ENCODE measurements around the gene HDAC1. TPM values are rescaled to one million over a fixed set of nuclear protein-coding genes. Genes with fewer than 3 reads are reported as not detected.

The HDAC1 gene
- total RNA-seq, 4 donors from 2014 or later, result 40.4 to 51.6 (median 47.1) TPM

DNA sequence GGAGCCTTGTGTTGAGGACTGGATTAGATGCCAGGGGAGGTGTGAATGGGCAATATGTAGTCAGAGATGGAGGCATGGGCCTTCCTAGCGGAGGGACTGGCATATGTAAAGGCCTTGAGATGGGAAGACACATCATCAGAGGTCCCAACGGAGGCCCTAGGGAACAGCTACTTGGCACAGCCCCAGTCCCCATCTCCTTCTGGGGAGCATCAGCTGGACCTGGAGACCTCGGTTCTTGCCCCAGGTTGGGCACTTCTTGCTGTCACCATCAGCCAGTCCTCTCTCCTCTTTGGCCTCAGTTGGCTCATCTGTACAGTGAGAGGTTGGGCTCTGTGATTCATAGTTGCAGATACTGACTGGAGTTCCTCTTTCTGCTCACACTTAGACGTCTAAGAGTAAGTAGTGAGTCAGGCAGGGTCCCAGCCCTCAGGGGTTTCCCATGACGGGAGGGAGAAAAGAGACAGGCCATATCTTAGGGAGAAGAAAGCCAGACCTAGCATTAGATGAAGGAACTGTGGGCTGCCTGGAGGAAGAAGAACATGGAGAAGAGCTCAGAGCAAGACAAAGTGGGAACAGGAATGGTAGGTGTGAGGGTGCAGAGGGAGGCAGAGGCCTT is 47.6 kb downstream of the HDAC1 start:
- H3K36me3 ChIP-seq, result no peaks in the 10 kb centered on the region
- WGBS, 2 donors, result 60% methylated on average over 5 of the region's 5 CpGs

DNA sequence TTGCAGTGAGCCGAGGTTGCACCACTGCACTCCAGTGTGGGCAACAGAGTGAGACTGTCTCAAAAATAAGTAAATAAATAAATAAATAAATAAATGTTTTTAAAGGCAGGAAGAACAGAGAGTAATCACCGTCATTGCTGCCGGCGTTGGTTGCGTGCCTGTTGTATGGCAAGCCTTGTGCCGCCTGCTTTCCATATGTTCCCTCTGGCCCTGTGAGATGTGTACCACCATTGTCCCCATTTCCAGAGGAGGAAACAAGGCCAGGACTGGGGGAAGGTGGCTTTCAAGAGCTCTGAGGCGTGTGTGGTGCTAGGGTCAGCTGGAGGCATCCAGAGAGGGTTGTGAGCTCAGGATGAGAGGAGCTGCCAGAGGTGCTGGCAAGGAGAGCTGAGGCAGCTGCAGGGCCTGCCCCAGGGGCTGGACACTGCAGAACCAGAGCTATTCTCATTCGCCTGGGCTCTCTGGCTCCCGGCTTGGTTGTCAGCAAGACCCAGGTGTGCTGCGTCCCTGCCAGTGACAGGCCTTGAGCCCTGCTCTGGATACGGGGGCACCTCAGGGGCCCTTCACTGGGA is 49.4 kb downstream of the HDAC1 start:
- H3K9me3 ChIP-seq, result no peaks in the 10 kb centered on the region
- 74 to 79% methylated on average over 8 to 11 of the region's 11 CpGs for WGBS, 2 donors
- H3K4me1 ChIP-seq, result peaks cover 0 to 46% (median 27%) of the 10 kb centered on the region in 4 donors
- no peak for DNase-seq (ENCODE audit: low spot score in 2 of 2)
- H3K27ac ChIP-seq, result peak overlapping the region in 3 of 4 donors; percentile 1 to 91 (median 89)
- H3K27me3 ChIP-seq, result no peaks in the 10 kb centered on the region
- H3K4me3 ChIP-seq, result no peak overlapping the region
- H3K36me3 ChIP-seq, result no peaks in the 10 kb centered on the region
- TF ChIP-seq, protein P1, sequence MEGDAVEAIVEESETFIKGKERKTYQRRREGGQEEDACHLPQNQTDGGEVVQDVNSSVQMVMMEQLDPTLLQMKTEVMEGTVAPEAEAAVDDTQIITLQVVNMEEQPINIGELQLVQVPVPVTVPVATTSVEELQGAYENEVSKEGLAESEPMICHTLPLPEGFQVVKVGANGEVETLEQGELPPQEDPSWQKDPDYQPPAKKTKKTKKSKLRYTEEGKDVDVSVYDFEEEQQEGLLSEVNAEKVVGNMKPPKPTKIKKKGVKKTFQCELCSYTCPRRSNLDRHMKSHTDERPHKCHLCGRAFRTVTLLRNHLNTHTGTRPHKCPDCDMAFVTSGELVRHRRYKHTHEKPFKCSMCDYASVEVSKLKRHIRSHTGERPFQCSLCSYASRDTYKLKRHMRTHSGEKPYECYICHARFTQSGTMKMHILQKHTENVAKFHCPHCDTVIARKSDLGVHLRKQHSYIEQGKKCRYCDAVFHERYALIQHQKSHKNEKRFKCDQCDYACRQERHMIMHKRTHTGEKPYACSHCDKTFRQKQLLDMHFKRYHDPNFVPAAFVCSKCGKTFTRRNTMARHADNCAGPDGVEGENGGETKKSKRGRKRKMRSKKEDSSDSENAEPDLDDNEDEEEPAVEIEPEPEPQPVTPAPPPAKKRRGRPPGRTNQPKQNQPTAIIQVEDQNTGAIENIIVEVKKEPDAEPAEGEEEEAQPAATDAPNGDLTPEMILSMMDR (IDR thresholded peaks at IDR 0.05), result no peak
- no peak for TF ChIP-seq POLR2A (IDR thresholded peaks at IDR 0.05)
- TF ChIP-seq EP300 (IDR thresholded peaks at IDR 0.05), result no peak

More for the DNA sequence above, 47.6 kb downstream of the HDAC1 start:
- no peaks in the 10 kb centered on the region for H3K9me3 ChIP-seq
- no peak overlapping the region for H3K4me3 ChIP-seq
- TF ChIP-seq POLR2A (IDR thresholded peaks at IDR 0.05), result no peak
- no peak for TF ChIP-seq EP300 (IDR thresholded peaks at IDR 0.05)
- TF ChIP-seq, protein P1 (IDR thresholded peaks at IDR 0.05), result no peak
- peak overlapping the region; percentile 25 to 91 (median 86) for H3K27ac ChIP-seq
- H3K27me3 ChIP-seq, result no peaks in the 10 kb centered on the region
- H3K4me1 ChIP-seq, result peaks cover 0 to 51% (median 32%) of the 10 kb centered on the region in 4 donors
- no peak for DNase-seq (ENCODE audit: low spot score in 2 of 2)

DNA sequence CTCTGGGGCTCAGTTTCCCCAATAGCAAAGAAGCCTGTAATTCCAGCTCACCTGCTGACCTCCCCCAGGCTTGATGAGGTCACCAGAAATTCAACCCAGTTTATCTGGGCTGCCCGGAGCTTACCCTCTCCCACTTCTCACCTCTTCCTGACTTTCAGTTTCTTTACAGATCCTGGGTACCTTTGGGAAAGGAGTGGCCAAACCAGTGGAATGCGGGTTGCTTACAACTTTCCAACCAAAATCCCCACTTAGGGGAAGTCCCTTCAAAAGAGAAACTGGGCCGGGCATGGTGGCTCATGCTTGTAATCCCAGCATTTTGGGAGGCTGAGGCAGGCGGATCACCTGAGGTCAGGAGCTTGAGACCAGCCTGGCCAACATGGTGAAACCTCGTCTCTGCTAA is 50.1 kb downstream of the HDAC1 start:
- H3K4me3 ChIP-seq, result no peak overlapping the region

GRCh38 chr1:32342704-32343103 is 50.8 kb downstream of the HDAC1 start:
- Histone ChIP-seq H3K4me3 (no peak overlapping the region), H3K9me3 (no peaks in the 10 kb centered on the region), H3K36me3 (no peaks in the 10 kb centered on the region), H3K27me3 (no peaks in the 10 kb centered on the region), H3K27ac (peak overlapping the region in 1 of 4 donors; percentile 91), H3K4me1 (peaks cover 0 to 31% (median 13%) of the 10 kb centered on the region in 4 donors)
- WGBS, 2 donors, result 93 to 97% methylated on average over 10 of the region's 10 CpGs
- TF ChIP-seq, protein P1 (IDR thresholded peaks at IDR 0.05), result no peak
- TF ChIP-seq POLR2A (IDR thresholded peaks at IDR 0.05), result no peak
- DNase-seq (ENCODE audit: low spot score in 2 of 2), result no peak

More for the DNA sequence above, 50.1 kb downstream of the HDAC1 start:
- H3K4me1 ChIP-seq, result peaks cover 0 to 39% (median 20%) of the 10 kb centered on the region in 4 donors
- H3K27me3 ChIP-seq, result no peaks in the 10 kb centered on the region
- H3K9me3 ChIP-seq, result no peaks in the 10 kb centered on the region
- TF ChIP-seq EP300 (IDR thresholded peaks at IDR 0.05), result no peak
- no peak for TF ChIP-seq POLR2A (IDR thresholded peaks at IDR 0.05)
- TF ChIP-seq, protein P1 (IDR thresholded peaks at IDR 0.05), result no peak
- WGBS, 2 donors, result 62 to 76% methylated on average over 5 of the region's 5 CpGs
- no peaks in the 10 kb centered on the region for H3K36me3 ChIP-seq
- peak overlapping the region in 2 of 4 donors; percentile 89 to 91 for H3K27ac ChIP-seq
- no peak for DNase-seq (ENCODE audit: low spot score in 2 of 2)

- Histone ChIP-seq H3K36me3 (no peaks in the 10 kb centered on the region), H3K27ac (no peak overlapping the region), H3K9me3 (no peaks in the 10 kb centered on the region), H3K4me1 (peaks cover 0 to 32% (median 7%) of the 10 kb centered on the region in 4 donors), H3K4me3 (no peak overlapping the region), H3K27me3 (no peaks in the 10 kb centered on the region)
- WGBS, 2 donors, result 33 to 38% methylated on average over 8 of the region's 8 CpGs
- no peak for DNase-seq (ENCODE audit: low spot score in 2 of 2)
- TF ChIP-seq EP300 (IDR thresholded peaks at IDR 0.05) (no peak), POLR2A (IDR thresholded peaks at IDR 0.05) (no peak)
- TF ChIP-seq, protein P1 (IDR thresholded peaks at IDR 0.05), result no peak
Observed at GRCh38 chr1:32345289-32345827, 53.5 kb downstream of the HDAC1 start.
